Measurements from ENCODE around the gene STK11. TPM values are rescaled to one million over a fixed set of nuclear protein-coding genes. Genes with fewer than 3 reads are reported as not detected.
A peak's percentile ranks its signal among the peaks of the same experiment; 100 is the strongest.

STK11 gene
- total RNA-seq, 4 donors from 2014 or later: 52.5 to 91.2 (median 68.7) TPM

- Histone ChIP-seq H3K27ac (peak overlapping the region in 3 of 4 donors; percentile 32 to 93 (median 83)), H3K4me1 (peaks cover 0 to 85% (median 34%) of the 10 kb centered on the region in 4 donors), H3K9me3 (no peaks in the 10 kb centered on the region), H3K36me3 (peaks cover 0 to 66% (median 13%) of the 10 kb centered on the region in 3 donors), H3K27me3 (no peaks in the 10 kb centered on the region), H3K4me3 (no peak overlapping the region)
- TF ChIP-seq CTCF (IDR thresholded peaks at IDR 0.05) (peak; percentile 66 to 90 (median 80)), EP300 (IDR thresholded peaks at IDR 0.05) (peak in 1 of 2 donors; percentile 17), POLR2A (IDR thresholded peaks at IDR 0.05) (no peak)
- peak in 1 of 2 donors; percentile 51 for DNase-seq (ENCODE audit: low spot score in 2 of 2)
- WGBS, 2 donors: 56 to 64% methylated on average over 29 to 36 of the region's 38 CpGs
These were observed 15.7 kb downstream of the STK11 start for GRCh38 chr19:1220976-1221903.

- DNase-seq (ENCODE audit: low spot score in 2 of 2): no peak
- no peaks in the 10 kb centered on the region for H3K27me3 ChIP-seq
- 74 to 87% methylated on average over 6 to 22 of the region's 22 CpGs for WGBS, 2 donors
- peaks cover 0 to 73% (median 13%) of the 10 kb centered on the region in 3 donors for H3K36me3 ChIP-seq
- no peak overlapping the region for H3K4me3 ChIP-seq
- no peaks in the 10 kb centered on the region for H3K9me3 ChIP-seq
- peak overlapping the region in 3 of 4 donors; percentile 32 to 93 (median 83) for H3K27ac ChIP-seq
- TF ChIP-seq CTCF (IDR thresholded peaks at IDR 0.05): no peak
- no peak for TF ChIP-seq POLR2A (IDR thresholded peaks at IDR 0.05)
- no peak for TF ChIP-seq EP300 (IDR thresholded peaks at IDR 0.05)
- peaks cover 0 to 78% (median 27%) of the 10 kb centered on the region in 4 donors for H3K4me1 ChIP-seq
These were observed 16.3 kb downstream of the STK11 start for GRCh38 chr19:1221904-1222255.

GRCh38 chr19:1222394-1222793, 16.8 kb downstream of the STK11 start:
- Histone ChIP-seq H3K4me1 (peaks cover 0 to 73% (median 23%) of the 10 kb centered on the region in 4 donors), H3K27ac (peak overlapping the region in 3 of 4 donors; percentile 32 to 93 (median 83)), H3K27me3 (no peaks in the 10 kb centered on the region), H3K9me3 (no peaks in the 10 kb centered on the region), H3K4me3 (no peak overlapping the region), H3K36me3 (peaks cover 0 to 78% (median 17%) of the 10 kb centered on the region in 3 donors)
- no peak for TF ChIP-seq CTCF (IDR thresholded peaks at IDR 0.05)
- no peak for TF ChIP-seq EP300 (IDR thresholded peaks at IDR 0.05)
- TF ChIP-seq POLR2A (IDR thresholded peaks at IDR 0.05): no peak
- WGBS, 2 donors: 74 to 78% methylated on average over 7 to 9 of the region's 14 CpGs
- DNase-seq (ENCODE audit: low spot score in 2 of 2): no peak

GRCh38 chr19:1223018-1223855, 17.7 kb downstream of the STK11 start:
- WGBS, 2 donors: 69 to 87% methylated on average over 31 to 46 of the region's 48 CpGs
- Histone ChIP-seq H3K4me1 (peaks cover 0 to 65% (median 14%) of the 10 kb centered on the region in 4 donors), H3K27ac (peak overlapping the region in 2 of 4 donors; percentile 24 to 93), H3K9me3 (no peaks in the 10 kb centered on the region), H3K36me3 (peaks cover 0 to 86% (median 19%) of the 10 kb centered on the region in 3 donors), H3K4me3 (no peak overlapping the region), H3K27me3 (no peaks in the 10 kb centered on the region)
- no peak for DNase-seq (ENCODE audit: low spot score in 2 of 2)
- TF ChIP-seq POLR2A (IDR thresholded peaks at IDR 0.05): no peak
- TF ChIP-seq CTCF (IDR thresholded peaks at IDR 0.05): peak in 1 of 5 experiments; percentile 31
